Measurements from ENCODE around the gene ZC3HAV1L.
"Not testable (repeated sequence)": the region's sequence is repeated elsewhere in the genome, so short reads cannot be mapped to it uniquely, and the experiment has no call there.

ZC3HAV1L gene

GRCh38 chr7:139032473-139032872 is 3.4 kb downstream of the ZC3HAV1L start:
- no peak for TF ChIP-seq NFRKB (IDR thresholded peaks at IDR 0.05)
- no peak for DNase-seq (ENCODE audit: extremely low spot score)
- ChIA-PET POLR2A (no interaction called here), CTCF (interaction anchor here (1.7 kb wide), 1 partner anchor 16 kb away, joined by 6 read pairs; no protein-coding TSS in a partner anchor)

- no peak for DNase-seq (ENCODE audit: extremely low spot score)
- TF ChIP-seq L3MBTL2 (conservative IDR thresholded peaks at IDR 0.05) (no peak), TARDBP (IDR thresholded peaks at IDR 0.05) (no peak), ELF4 (IDR thresholded peaks at IDR 0.05) (no peak), PKNOX1 (IDR thresholded peaks at IDR 0.05) (no peak), BHLHE40 (IDR thresholded peaks at IDR 0.05; ENCODE audit: borderline replicate concordance) (no peak), FOXM1 (IDR thresholded peaks at IDR 0.05; ENCODE audit: borderline replicate concordance) (no peak)
- ChIA-PET CTCF (no interaction called here), POLR2A (interaction anchor here (0.6 kb wide), 1 partner anchor 17 kb away, joined by 3 read pairs; no protein-coding TSS in a partner anchor)
Measured at GRCh38 chr7:139029353-139029752, 6.5 kb downstream of the ZC3HAV1L start.

- CTCF ChIA-PET, result interaction anchor here (1.3 to 2.6 kb wide), 2 partner anchors 9 to 48 kb away, joined by 3 to 13 read pairs; no protein-coding TSS in a partner anchor
- TF ChIP-seq SUZ12 (IDR thresholded peaks at IDR 0.05) (no peak), ZNF384 (IDR thresholded peaks at IDR 0.05) (no peak), LEF1 (IDR thresholded peaks at IDR 0.05; ENCODE audit: borderline replicate concordance) (no peak), PKNOX1 (IDR thresholded peaks at IDR 0.05) (no peak), FOXK2 (IDR thresholded peaks at IDR 0.05) (no peak), CTBP1 (IDR thresholded peaks at IDR 0.05; ENCODE audit: borderline replicate concordance) (no peak), BHLHE40 (IDR thresholded peaks at IDR 0.05; ENCODE audit: borderline replicate concordance) (no peak), ARNT (IDR thresholded peaks at IDR 0.05) (no peak), FOXA1 (IDR thresholded peaks at IDR 0.05) (no peak), SP1 (IDR thresholded peaks at IDR 0.05) (no peak), ELF4 (IDR thresholded peaks at IDR 0.05) (no peak), FOXM1 (IDR thresholded peaks at IDR 0.05; ENCODE audit: borderline replicate concordance) (no peak), L3MBTL2 (conservative IDR thresholded peaks at IDR 0.05) (no peak), TARDBP (IDR thresholded peaks at IDR 0.05) (no peak), HDGF (IDR thresholded peaks at IDR 0.05; ENCODE audit: borderline replicate concordance) (no peak)
- DNase-seq (ENCODE audit: extremely low spot score), result no peak
- POLR2A ChIA-PET, result no interaction called here
Measured at GRCh38 chr7:139026551-139026950, 9.3 kb downstream of the ZC3HAV1L start.

- DNase-seq (ENCODE audit: extremely low spot score); POLR2A ChIA-PET: not testable (repeated sequence)
- CTCF ChIA-PET, result interaction anchor here (1.3 to 2.6 kb wide), 2 partner anchors 9 to 49 kb away, joined by 3 to 13 read pairs; no protein-coding TSS in a partner anchor
Measured at GRCh38 chr7:139025861-139026260, 10.0 kb downstream of the ZC3HAV1L start.

- TF ChIP-seq SUZ12 (IDR thresholded peaks at IDR 0.05), result no peak
- CTCF ChIA-PET, result interaction anchor here (1.1 kb wide), 1 partner anchor 77 kb away, joined by 3 read pairs; no protein-coding TSS in a partner anchor
Measured at GRCh38 chr7:139023076-139023475, 12.8 kb downstream of the ZC3HAV1L start.

GRCh38 chr7:139022286-139022685 is 13.6 kb downstream of the ZC3HAV1L start:
- TF ChIP-seq ELF4 (IDR thresholded peaks at IDR 0.05) (no peak), ZNF384 (IDR thresholded peaks at IDR 0.05) (no peak), BHLHE40 (IDR thresholded peaks at IDR 0.05; ENCODE audit: borderline replicate concordance) (no peak), HDGF (IDR thresholded peaks at IDR 0.05; ENCODE audit: borderline replicate concordance) (no peak), FOXM1 (IDR thresholded peaks at IDR 0.05; ENCODE audit: borderline replicate concordance) (no peak), FOXK2 (IDR thresholded peaks at IDR 0.05) (no peak), PKNOX1 (IDR thresholded peaks at IDR 0.05) (no peak), NFRKB (IDR thresholded peaks at IDR 0.05) (no peak), LEF1 (IDR thresholded peaks at IDR 0.05; ENCODE audit: borderline replicate concordance) (no peak), TARDBP (IDR thresholded peaks at IDR 0.05) (no peak), FOXA1 (IDR thresholded peaks at IDR 0.05) (no peak), SUZ12 (IDR thresholded peaks at IDR 0.05) (no peak), ARNT (IDR thresholded peaks at IDR 0.05) (no peak), SP1 (IDR thresholded peaks at IDR 0.05) (no peak), CTBP1 (IDR thresholded peaks at IDR 0.05; ENCODE audit: borderline replicate concordance) (no peak)
- no peak for DNase-seq (ENCODE audit: extremely low spot score)
- ChIA-PET POLR2A (no interaction called here), CTCF (no interaction called here)

More at GRCh38 chr7:139023076-139023475, 12.8 kb downstream of the ZC3HAV1L start:
- no peak for DNase-seq (ENCODE audit: extremely low spot score)
- POLR2A ChIA-PET, result no interaction called here

- ChIA-PET POLR2A (no interaction called here), CTCF (interaction anchor here (0.5 to 2.3 kb wide), 4 partner anchors 33 to 132 kb away, joined by 3 to 15 read pairs (median 3); no protein-coding TSS in a partner anchor)
- TF ChIP-seq SP1 (IDR thresholded peaks at IDR 0.05) (no peak), BHLHE40 (IDR thresholded peaks at IDR 0.05; ENCODE audit: borderline replicate concordance) (no peak), L3MBTL2 (conservative IDR thresholded peaks at IDR 0.05) (no peak), TARDBP (IDR thresholded peaks at IDR 0.05) (no peak), FOXM1 (IDR thresholded peaks at IDR 0.05; ENCODE audit: borderline replicate concordance) (no peak), ZNF384 (IDR thresholded peaks at IDR 0.05) (no peak), CTBP1 (IDR thresholded peaks at IDR 0.05; ENCODE audit: borderline replicate concordance) (no peak), ELF4 (IDR thresholded peaks at IDR 0.05) (no peak), LEF1 (IDR thresholded peaks at IDR 0.05; ENCODE audit: borderline replicate concordance) (no peak), HDGF (IDR thresholded peaks at IDR 0.05; ENCODE audit: borderline replicate concordance) (no peak), FOXA1 (IDR thresholded peaks at IDR 0.05) (no peak), NFRKB (IDR thresholded peaks at IDR 0.05) (no peak), SUZ12 (IDR thresholded peaks at IDR 0.05) (no peak), ARNT (IDR thresholded peaks at IDR 0.05) (no peak)
- no peak for DNase-seq (ENCODE audit: extremely low spot score)
Measured at GRCh38 chr7:139018910-139019309, 16.9 kb downstream of the ZC3HAV1L start.
